Tibial artery (tissue), 4 donors: ENCODE data around the gene RAD50.

Source experiments
- DNase-seq, 2 donors: peaks; one replicate each; pipeline ENCODE4 v3.0.0-alpha.2; 2019
- H3K27ac ChIP-seq, 2 donors: fragments of 200-600 bp; sonication (generic) in 1 of 2; 1 replicate in 1 of 2; 2 replicates in 1 of 2; pipeline ENCODE4 v1.5.1; 2018 to 2019; ENCODE audit warnings: mild to moderate bottlenecking in 1 of 2
- H3K27me3 ChIP-seq, 2 donors: fragments of 200-600 bp; sonication (generic) in 1 of 2; one replicate each; pipeline versions ENCODE4 v1.5.1 to v1.6.0; 2016 to 2019
- H3K36me3 ChIP-seq, 3 donors: fragments of 200-600 bp; sonication (generic) in 2 of 3; one replicate each; pipeline ENCODE4 v1.5.1; 2016 to 2019; ENCODE audit warnings: mild to moderate bottlenecking in 2 of 3
- H3K4me1 ChIP-seq, 4 donors: fragments of 200-600 bp; sonication (generic) in 2 of 4; 1 replicate in 3 of 4; 2 replicates in 1 of 4; pipeline ENCODE4 v1.5.1; 2016 to 2019
- H3K4me3 ChIP-seq, 2 donors: fragments of 200-600 bp; sonication (generic) in 1 of 2; 1 replicate in 1 of 2; 2 replicates in 1 of 2; pipeline ENCODE4 v1.5.1; 2018 to 2019; ENCODE audit warnings: mild to moderate bottlenecking in 2 of 2
- H3K9me3 ChIP-seq, 3 donors: fragments of 200-600 bp; sonication (generic) in 1 of 3; one replicate each; pipeline ENCODE4 v1.5.1; 2016 to 2019
- intact Hi-C: fragments of 100-400 bp; cut with DNase I; formaldehyde crosslinking; loops from one replicate; pipeline ENCODE4 v1.15.0; 2023; ENCODE audit warnings: low total_unique reads
- TF ChIP-seq, protein P1 (sequence below), 2 experiments: fragments of 200-600 bp in 1 of 2; fragments of 450-650 bp in 1 of 2; IDR thresholded peaks; one replicate each; pipeline ENCODE4 v1.5.1; 2017 to 2019; ENCODE audit warnings: antibody characterized with exemption in 2 of 2, mild to moderate bottlenecking in 1 of 2, moderate library complexity in 1 of 2

Gene RAD50

DNA sequence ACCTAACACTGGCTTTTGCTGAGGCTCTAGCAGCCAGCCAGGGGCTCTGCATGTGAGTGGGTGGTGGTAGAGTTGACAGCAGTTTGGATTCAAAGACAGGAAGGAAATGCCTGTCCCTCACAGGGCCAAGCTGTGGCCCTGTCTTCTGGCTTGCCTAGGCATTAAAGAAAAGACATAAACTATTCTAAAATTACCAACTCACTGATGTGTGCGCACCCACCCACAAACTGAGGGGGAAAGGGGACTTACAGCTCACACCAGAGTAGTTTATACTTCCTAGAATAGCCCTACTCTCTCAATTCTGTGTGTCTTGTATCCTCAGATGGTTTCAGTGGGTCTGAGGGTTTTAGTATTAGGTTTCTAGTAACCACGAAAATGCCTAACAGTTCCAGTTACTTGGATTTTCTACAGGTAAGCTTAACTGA, 82.9 kb downstream of the RAD50 start:
- TF ChIP-seq, protein P1, sequence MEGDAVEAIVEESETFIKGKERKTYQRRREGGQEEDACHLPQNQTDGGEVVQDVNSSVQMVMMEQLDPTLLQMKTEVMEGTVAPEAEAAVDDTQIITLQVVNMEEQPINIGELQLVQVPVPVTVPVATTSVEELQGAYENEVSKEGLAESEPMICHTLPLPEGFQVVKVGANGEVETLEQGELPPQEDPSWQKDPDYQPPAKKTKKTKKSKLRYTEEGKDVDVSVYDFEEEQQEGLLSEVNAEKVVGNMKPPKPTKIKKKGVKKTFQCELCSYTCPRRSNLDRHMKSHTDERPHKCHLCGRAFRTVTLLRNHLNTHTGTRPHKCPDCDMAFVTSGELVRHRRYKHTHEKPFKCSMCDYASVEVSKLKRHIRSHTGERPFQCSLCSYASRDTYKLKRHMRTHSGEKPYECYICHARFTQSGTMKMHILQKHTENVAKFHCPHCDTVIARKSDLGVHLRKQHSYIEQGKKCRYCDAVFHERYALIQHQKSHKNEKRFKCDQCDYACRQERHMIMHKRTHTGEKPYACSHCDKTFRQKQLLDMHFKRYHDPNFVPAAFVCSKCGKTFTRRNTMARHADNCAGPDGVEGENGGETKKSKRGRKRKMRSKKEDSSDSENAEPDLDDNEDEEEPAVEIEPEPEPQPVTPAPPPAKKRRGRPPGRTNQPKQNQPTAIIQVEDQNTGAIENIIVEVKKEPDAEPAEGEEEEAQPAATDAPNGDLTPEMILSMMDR (IDR thresholded peaks at IDR 0.05) = no peak

DNA sequence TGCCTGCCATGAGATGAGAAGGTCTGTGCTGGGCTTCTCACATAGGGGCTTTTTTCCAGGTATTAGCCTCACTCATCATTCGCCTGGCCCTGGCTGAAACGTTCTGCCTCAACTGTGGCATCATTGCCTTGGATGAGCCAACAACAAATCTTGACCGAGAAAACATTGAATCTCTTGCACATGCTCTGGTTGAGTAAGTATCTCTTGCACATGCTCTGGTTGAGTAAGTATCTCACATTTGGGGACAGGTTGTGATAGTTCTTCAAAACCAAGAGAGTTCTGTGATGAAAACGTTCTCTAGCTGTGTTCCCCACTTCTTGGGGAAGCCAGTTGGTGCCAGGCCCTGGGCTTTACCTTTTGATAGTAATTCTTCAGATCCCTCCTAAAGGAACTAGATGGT, 83.8 kb downstream of the RAD50 start:
- H3K27me3 ChIP-seq = no peaks in the 10 kb centered on the region
- no peak for DNase-seq
- no peak overlapping the region for H3K4me3 ChIP-seq
- no peaks in the 10 kb centered on the region for H3K4me1 ChIP-seq
- TF ChIP-seq, protein P1 (IDR thresholded peaks at IDR 0.05) = no peak
- H3K9me3 ChIP-seq = no peaks in the 10 kb centered on the region
- no peak overlapping the region for H3K27ac ChIP-seq
- H3K36me3 ChIP-seq = peaks cover 62 to 79% (median 67%) of the 10 kb centered on the region in 3 donors
- intact Hi-C loops = no loop called here

More for the DNA sequence above, 82.9 kb downstream of the RAD50 start:
- Histone ChIP-seq H3K36me3 (peaks cover 68 to 73% (median 71%) of the 10 kb centered on the region in 3 donors), H3K4me3 (no peak overlapping the region), H3K4me1 (no peaks in the 10 kb centered on the region), H3K27me3 (no peaks in the 10 kb centered on the region), H3K27ac (no peak overlapping the region), H3K9me3 (no peaks in the 10 kb centered on the region)
- intact Hi-C loops = no loop called here
- no peak for DNase-seq

DNA sequence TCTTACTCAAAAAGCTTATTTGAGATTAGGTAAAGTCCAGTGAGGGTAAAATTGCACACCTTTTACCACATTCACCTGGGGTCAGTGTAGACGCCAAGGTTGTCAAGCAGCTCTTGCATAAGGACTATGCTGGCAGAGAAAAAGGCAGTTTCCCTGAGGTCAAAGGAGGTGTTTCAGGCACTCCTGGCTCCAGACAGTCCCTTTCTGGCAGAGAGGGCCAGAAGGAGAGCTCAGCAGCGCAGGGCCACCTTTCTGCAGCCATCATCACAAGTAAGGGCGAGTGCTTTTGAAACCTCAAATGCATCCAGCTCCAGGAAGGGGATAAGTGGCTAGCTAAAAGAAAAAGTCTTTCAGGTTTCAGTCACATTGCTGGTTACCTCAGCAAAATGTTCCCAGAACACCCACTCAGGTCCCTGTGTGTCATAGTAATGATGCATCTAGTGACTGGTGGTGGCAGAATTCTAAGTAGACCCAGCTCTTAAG, 84.5 kb downstream of the RAD50 start:
- Histone ChIP-seq H3K36me3 (peaks cover 62 to 78% (median 66%) of the 10 kb centered on the region in 3 donors), H3K4me1 (no peaks in the 10 kb centered on the region), H3K4me3 (no peak overlapping the region), H3K27ac (no peak overlapping the region), H3K9me3 (no peaks in the 10 kb centered on the region), H3K27me3 (no peaks in the 10 kb centered on the region)
- intact Hi-C loops = no loop called here
- DNase-seq = no peak
- TF ChIP-seq, protein P1 (IDR thresholded peaks at IDR 0.05) = no peak

DNA sequence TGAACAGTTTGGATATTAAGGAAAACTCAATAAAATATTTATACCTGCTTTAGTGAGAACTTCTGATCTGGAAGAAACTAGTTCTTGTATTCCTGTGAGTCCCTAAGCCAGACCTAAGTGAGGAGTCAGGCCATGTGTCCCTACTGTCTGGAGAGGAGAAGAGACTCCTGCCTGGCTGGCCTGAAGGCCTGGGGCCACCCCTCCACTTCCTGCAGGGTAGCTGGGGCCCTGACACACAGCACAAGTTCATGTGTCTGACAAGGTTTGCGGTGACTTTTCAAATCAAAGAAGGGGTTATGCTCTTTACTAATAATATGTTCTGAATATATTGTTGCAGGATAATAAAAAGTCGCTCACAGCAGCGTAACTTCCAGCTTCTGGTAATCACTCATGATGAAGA, 85.1 kb downstream of the RAD50 start:
- Histone ChIP-seq H3K9me3 (no peaks in the 10 kb centered on the region), H3K4me3 (no peak overlapping the region), H3K27me3 (no peaks in the 10 kb centered on the region), H3K36me3 (peaks cover 62 to 73% (median 66%) of the 10 kb centered on the region in 3 donors), H3K4me1 (no peaks in the 10 kb centered on the region), H3K27ac (no peak overlapping the region)
- no peak for DNase-seq
- intact Hi-C loops = no loop called here
- TF ChIP-seq, protein P1 (IDR thresholded peaks at IDR 0.05) = no peak

DNA sequence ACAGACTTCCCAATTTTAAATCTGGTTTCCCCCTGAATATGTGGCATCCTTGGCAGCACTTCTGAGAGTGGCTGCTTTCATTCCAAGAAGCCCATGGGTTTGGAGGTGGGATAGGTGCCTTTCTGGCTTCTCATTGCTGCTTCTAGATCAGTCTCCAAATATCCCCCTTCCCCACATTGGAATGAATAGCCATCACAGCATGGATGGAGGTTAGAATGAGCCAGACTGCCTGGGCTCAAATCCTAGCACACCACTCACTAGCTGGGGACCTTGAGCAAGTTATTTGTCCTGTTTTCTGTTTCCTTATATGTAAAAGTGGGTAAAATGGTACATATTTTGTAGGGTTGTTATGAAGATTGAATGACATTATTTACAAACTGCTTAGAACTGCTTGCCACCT, 87.4 kb downstream of the RAD50 start:
- no peak for DNase-seq
- intact Hi-C loops = no loop called here
- no peak overlapping the region for H3K27ac ChIP-seq
- TF ChIP-seq, protein P1 (IDR thresholded peaks at IDR 0.05) = no peak
- no peaks in the 10 kb centered on the region for H3K27me3 ChIP-seq
- H3K4me3 ChIP-seq = no peak overlapping the region
- H3K36me3 ChIP-seq = peaks cover 41 to 49% (median 44%) of the 10 kb centered on the region in 3 donors
- H3K4me1 ChIP-seq = no peaks in the 10 kb centered on the region
- H3K9me3 ChIP-seq = peaks cover 0 to 9% (median 8%) of the 10 kb centered on the region in 3 donors
